HG02943 (cell line): ENCODE data around the gene COA8.

Experiments
- ATAC-seq: cut with Tn5 transposase; IDR thresholded peaks from one replicate; pipeline ENCODE4 v1.9.1; 2021; ENCODE audit warnings: mild to moderate bottlenecking, low read depth, moderate library complexity; ENCODE audit not compliant: unreplicated experiment

COA8 gene

GRCh38 chr14:103616635-103617300 lies 54.0 kb downstream of the COA8 start:
- ATAC-seq = no peak

DNA sequence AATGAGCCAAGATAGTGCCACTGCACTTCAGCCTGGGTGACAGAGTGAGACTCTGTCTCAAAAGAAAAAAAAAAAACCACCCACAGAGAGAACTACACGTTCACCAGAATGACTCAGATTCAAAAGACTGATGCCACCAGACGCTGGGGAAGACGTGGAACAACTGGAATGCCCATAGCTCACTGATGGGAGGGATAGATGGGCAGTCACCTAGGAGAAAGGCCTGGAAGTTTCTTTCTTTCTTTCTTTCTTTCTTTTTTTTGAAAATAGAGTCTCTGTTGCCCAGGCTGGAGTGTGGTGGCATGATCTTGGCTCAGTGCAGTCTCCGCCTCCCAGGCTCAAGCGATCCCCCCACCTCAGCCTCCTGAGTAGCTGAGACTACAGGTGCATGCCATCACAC lies 56.3 kb downstream of the COA8 start:
- ATAC-seq = no peak

DNA sequence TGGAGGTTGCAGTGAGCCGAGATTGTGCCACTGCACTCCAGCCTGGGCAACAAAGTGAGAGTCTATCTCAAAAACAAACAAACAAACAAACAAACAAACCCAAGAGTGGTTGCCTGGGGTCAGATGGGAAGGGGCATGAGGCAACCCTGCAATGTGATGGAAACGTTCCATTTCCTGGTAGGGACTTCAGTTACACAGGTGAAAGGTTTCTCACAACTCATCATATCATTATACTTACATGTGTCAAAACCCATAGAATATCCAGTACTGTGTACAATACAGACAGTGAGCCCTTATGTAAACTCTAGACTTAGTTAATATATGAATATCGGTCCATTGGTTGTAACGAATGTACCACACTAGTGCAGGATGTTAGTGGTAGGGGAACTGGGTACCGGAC lies 59.1 kb downstream of the COA8 start:
- ATAC-seq = no peak

- no peak for ATAC-seq
Measured at GRCh38 chr14:103623308-103623707, 60.5 kb downstream of the COA8 start.

DNA sequence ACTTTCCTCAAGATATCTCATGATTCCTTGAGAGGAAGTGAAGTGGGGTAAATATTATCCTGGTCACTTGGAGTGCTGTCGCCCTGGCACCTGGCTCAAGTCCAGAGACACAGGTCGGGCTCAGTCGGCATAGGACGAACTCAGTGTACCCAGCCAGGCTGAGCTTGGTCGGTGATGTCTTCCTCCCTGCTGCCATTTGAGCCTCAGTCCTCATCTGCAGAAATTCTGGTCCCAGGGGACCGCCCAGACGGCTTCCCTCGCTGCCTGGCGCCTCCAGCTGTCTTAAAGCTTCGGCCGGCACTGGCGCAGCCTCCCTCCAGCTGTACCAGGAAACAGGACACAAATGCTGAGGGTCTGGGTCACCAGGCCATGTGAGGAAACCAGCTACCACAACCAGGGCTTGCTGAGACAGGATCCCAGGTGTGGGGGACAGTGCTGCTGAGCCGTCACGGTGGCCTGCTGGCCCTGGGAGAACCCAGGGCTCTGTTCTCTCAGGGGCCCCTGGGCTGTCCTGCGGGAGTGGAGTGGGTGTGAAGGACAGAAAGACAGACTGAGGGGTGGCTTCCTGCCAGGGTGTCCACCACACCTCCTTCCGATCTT lies 61.2 kb downstream of the COA8 start:
- ATAC-seq = no peak

DNA sequence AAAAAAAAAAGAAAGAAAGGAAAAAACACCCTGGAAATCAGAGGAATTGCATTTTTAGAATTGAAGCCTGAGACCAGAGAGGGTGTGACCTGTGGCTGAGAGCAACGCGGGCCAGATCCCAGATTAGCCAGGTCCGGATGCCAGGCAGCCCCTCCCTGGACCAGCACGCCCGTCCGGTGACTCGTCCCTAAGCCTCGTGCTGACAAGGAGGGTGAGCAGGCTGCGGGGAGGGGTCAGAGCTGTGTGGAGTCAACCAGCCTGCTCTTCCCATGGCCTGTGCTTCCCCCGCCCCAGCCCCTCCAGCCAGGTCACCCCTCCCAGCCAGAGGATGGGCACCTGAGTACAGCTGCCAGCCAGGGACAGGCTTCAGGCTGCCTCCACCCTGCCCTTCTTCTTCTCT lies 62.1 kb downstream of the COA8 start:
- no peak for ATAC-seq

DNA sequence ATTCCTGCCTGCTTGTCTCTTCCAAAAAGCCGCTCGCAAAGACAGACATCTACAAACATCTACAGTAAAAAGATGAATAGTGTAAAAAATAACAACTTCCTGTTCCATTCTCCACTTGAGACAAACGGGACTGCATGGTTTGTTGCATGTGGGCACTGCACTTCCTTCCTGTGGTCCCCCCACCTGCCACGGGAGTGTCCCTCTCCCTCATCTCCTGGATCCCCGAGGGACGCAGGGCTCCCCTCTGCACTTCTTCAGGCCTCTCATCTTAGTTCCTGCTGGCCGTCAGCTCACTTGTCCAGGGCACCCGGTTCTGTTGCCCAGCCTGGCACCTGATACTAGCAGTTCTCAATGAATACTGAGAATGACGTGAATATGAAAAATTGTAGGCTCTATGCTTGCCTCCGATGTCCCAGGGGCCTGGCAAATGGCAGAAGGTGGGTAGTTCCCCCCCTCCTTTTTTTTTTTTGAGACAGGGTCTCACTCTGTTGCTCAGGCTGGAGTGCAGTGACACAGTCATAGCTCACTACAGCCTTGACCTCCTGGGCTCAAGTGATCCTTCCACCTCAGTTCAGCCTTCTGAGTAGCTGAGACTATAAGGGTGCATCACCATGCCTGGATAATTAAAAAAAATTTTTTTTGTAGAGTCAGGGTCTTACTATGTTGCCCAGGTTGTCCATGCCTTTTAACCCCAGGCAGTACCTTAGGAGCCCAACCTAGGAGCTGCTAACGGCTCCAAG lies 62.8 kb downstream of the COA8 start:
- no peak for ATAC-seq

GRCh38 chr14:103626146-103626850 lies 63.5 kb downstream of the COA8 start:
- ATAC-seq = no peak

- no peak for ATAC-seq
Measured at GRCh38 chr14:103627073-103628025, 64.6 kb downstream of the COA8 start.

DNA sequence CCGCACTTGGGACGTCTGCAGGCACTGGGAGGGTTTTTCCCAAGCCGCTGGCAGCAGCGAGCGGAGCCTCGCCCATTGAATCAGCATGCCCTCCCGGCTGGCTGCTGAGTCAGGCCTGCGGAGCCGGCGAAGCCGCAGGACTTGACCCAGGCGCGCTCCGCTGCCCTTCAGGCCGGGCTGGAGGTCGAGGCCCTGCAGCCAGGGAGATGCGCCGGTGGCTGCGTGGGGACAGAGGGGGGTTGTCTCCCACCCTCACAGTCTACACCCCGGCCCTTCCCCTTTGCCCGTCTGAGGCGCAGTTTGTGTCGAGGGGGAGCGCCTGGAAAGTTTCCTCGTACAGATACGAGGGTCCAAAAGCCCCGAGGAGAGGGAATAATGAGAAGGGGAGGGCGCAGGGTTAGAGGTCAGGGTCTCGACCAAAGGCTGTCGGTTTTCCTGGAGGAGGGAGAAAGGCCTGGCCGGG lies 65.5 kb downstream of the COA8 start:
- ATAC-seq = no peak

GRCh38 chr14:103628684-103629502 lies 66.1 kb downstream of the COA8 start, which contains the start of gene KLC1:
KLC1 (plus strand) TSS chr14:103629211; CDS start chr14:103654565, 25,354 bp downstream.
- ATAC-seq = peak; percentile 59

GRCh38 chr14:103629503-103630121 lies 66.9 kb downstream of the COA8 start:
- ATAC-seq = peak; percentile 40

DNA sequence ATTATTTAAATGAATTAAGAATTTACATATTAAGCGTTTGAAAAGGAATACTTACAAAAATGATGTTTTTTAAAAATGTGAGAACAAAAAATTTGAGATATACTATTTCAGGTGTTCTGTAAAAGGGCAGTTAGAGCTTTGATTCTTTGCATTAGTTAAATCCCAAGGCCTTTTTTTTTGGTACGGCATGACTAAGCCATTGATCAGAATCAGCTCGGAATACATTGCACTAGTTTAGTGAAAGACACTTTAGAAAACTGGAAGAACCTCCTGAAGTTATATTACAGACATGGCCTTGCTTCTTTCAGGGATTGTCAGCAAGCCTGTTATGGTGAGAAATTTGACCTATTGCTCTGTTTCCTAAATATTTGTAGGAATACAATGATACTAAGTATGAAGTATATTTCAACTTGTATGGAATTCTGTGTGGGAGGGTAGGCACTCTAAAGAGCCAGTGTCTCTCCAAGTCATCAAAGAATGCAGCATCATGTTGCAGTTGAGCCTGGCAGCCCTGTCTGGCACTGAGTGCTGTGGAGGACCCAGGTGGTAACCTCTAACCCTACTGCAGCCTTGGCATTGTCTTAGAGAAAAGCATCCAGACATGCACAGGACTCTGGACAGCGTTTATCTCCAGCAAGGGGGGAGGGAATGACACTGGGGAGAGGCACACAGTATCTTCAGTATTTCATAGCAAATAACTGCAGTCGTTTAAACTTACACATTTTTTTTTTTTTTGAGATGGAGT lies 67.8 kb downstream of the COA8 start:
- ATAC-seq = no peak

DNA sequence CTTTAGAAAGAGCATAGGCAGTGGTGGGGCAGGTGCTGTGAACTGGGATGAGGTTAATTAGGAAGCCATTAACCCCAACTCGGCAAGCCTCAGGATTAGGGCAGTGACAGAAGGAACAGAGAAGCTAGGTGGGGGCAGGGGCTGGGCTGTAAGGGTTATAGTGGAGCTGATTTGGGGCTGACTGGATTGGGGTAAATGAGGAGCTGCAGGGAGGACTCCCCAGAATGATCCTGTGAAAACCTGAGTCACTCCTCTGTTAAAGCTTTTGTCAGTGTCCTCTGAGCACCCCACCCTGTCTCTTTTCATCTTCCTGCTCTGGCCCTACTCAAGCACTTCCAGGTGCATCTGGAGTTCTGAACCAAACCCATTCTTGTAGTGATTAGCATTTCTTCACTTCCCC lies 70.6 kb downstream of the COA8 start:
- no peak for ATAC-seq

DNA sequence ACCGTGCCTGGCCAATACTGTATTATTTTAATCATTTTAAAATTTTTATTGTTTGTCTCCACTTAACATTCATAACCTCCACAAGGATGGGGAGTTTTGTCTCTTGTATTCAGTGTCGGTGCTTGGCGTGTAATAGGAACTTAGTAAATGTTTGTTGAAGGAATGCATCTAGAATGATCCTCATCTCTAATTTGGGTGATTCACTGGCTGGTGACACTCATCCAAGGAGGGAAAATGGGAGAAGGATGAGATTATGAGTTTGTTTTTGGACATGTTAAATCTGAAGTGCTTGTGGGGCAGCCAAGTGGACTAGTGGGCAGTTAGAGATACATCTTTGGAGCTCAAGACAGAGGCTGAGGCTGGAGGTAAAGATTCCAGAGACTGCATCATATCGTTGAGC lies 71.4 kb downstream of the COA8 start:
- ATAC-seq = no peak

GRCh38 chr14:103638594-103638993 lies 75.8 kb downstream of the COA8 start:
- no peak for ATAC-seq
